NT2/D1 (cell line): ENCODE data around the gene SIM2.

Experiments
- YY1 ChIP-seq: IDR thresholded peaks from 2 replicates; pipeline ENCODE4 v1.6.1; 2011; ENCODE audit not compliant: insufficient read length, insufficient read depth
- ZNF274 ChIP-seq: IDR thresholded peaks from 2 replicates; pipeline ENCODE4 v1.6.1; 2011; ENCODE audit warnings: mild to moderate bottlenecking, low read depth, low read length

DNA sequence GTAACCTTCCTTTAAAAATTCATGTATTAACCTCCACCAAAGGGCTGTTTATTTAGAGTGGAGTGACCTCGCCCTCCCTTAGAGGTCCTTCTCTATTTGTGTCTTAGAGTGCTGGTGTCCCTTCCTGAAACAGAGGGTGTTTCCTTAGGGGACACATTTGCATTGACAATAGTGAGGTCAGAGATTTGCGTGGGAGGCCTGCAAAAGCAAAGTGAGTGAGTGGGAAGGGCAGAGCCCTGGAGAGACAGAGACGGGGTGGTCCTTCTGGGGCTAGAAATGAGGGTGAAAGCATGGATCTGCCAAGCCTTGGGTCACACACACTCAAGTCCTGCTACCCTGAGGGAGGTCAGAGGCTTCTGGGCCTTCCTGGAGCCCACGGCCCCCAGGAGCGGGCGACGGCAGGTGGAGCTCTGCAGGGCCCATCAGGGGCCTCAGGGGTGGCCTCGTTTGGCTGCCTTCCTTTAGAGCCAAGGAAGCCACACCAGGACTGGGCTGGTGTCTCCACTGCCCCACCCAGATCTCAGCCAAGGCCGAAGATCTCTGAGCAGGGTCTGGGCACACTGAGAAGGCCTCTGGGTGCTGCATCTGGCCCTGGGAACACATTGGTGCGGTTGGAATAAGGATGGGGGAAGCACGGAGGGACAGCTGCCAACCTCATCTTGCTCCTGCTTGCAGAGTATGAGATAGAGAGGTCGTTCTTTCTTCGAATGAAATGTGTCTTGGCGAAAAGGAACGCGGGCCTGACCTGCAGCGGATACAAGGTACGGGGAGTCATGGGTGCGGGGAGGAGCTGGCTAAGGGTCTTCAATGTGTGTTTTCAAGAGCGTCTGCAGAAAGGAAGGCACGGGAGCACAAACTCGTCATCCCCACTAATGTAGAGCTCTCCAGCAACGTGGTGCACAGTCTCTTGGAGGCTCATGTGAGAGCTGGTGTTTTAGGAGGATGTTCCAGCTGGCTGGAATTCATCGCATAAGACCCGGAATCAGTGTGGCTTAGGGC lies 23.8 kb downstream of the SIM2 start:
- TF ChIP-seq ZNF274: no peak
- no peak for TF ChIP-seq YY1
